A549 (cell line): ENCODE data around the gene PPP2R3B. TPM values are rescaled to one million over a fixed set of nuclear protein-coding genes. Genes with fewer than 3 reads are reported as not detected.

ENCODE experiments used
- ATAC-seq, 2 experiments: fragments of 200-7000 bp in 1 of 2; fragments of >200 bp in 1 of 2; cut with Nextera tagmentation in 1 of 2; cut with Tn5 transposase in 1 of 2; 3 replicates each; pipeline versions ENCODE4 v1.8.0 to v1.9.1; 2018 to 2020; ENCODE audit warnings: mild to moderate bottlenecking in 1 of 2, moderate library complexity in 1 of 2
- CTCF ChIA-PET: fragments of 300-600 bp; sonication (Branson Sonifier 250); formaldehyde crosslinking; extraction: SDS; loops from one replicate; lab custom pipeline; 2021; ENCODE audit warnings: antibody characterized with exemption, inconsistent platforms; lab: Yijun Ruan, JAX
- POLR2A ChIA-PET: fragments of 350-600 bp; formaldehyde crosslinking; extraction: SDS; loops from one replicate; lab custom pipeline; 2021; ENCODE audit warnings: antibody characterized with exemption, inconsistent platforms; lab: Yijun Ruan, JAX
- DNase-seq, 2 experiments: peaks; one replicate each; pipeline versions ENCODE4 v3.0.0 to v3.0.0-alpha.2; 2011 to 2016; ENCODE audit warnings: low read depth in 1 of 2, low spot score in 1 of 2
- FAIRE-seq: peaks from 2 replicates; lab custom pipeline; 2011; peaks lifted over from hg19 to GRCh38; lab: Jason Lieb, UNC
- H3K27ac ChIP-seq, 2 experiments: fragments of >200 bp; sonication (Bioruptor Twin); formaldehyde crosslinking; 3 replicates each; pipeline ENCODE4 v1.5.1; 2016 to 2017
- H3K4me1 ChIP-seq: fragments of >200 bp; sonication (Bioruptor Twin); formaldehyde crosslinking; 3 replicates; pipeline ENCODE4 v1.6.1; 2016
- H3K4me2 ChIP-seq: fragments of >200 bp; sonication (Bioruptor Twin); formaldehyde crosslinking; 3 replicates; pipeline ENCODE4 v1.6.1; 2016
- H3K4me3 ChIP-seq: fragments of >200 bp; sonication (Bioruptor Twin); formaldehyde crosslinking; 3 replicates; pipeline ENCODE4 v1.5.1; 2016
- H3K9me3 ChIP-seq: fragments of >200 bp; sonication (Bioruptor Twin); formaldehyde crosslinking; 3 replicates; pipeline ENCODE4 v1.6.1; 2016
- CBX8 ChIP-seq: fragments of 200-600 bp; sonication (generic); IDR thresholded peaks from 2 replicates; pipeline ENCODE4 v1.6.1; 2016
- EHF ChIP-seq: fragments of 250-450 bp; sonication (Bioruptor Pico); IDR thresholded peaks from 2 replicates; pipeline ENCODE4 v1.5.0; 2020; ENCODE audit warnings: mild to moderate bottlenecking
- EHMT2 ChIP-seq: fragments of 200-600 bp; sonication (generic); IDR thresholded peaks from 2 replicates; pipeline ENCODE4 v1.6.1; 2016; ENCODE audit warnings: antibody characterized with exemption, low read depth, mild to moderate bottlenecking, moderate library complexity
- EP300 ChIP-seq, 2 experiments: fragments of >200 bp; sonication (Bioruptor Twin); formaldehyde crosslinking; IDR thresholded peaks; 2 replicates in 1 of 2; 3 replicates in 1 of 2; pipeline ENCODE4 v1.6.1; 2016 to 2017
- FOXS1 ChIP-seq: fragments of 250-450 bp; sonication (Bioruptor Pico); IDR thresholded peaks from 2 replicates; pipeline ENCODE4 v1.5.0; 2020; ENCODE audit warnings: mild to moderate bottlenecking, moderate library complexity
- HOXB13 ChIP-seq: fragments of 250-450 bp; sonication (Bioruptor Pico); IDR thresholded peaks from 2 replicates; pipeline ENCODE4 v1.5.0; 2020; ENCODE audit warnings: low read depth, mild to moderate bottlenecking, moderate library complexity
- KDM5A ChIP-seq: fragments of 200-600 bp; sonication (generic); IDR thresholded peaks from 2 replicates; pipeline ENCODE4 v1.6.1; 2016; ENCODE audit warnings: antibody characterized with exemption, mild to moderate bottlenecking
- POLR2AphosphoS2 ChIP-seq: conservative IDR thresholded peaks from 2 replicates; pipeline ENCODE4 v1.6.1; 2012; ENCODE audit warnings: low read length, improper control_type of control experiment, inconsistent platforms
- ZC3H11A ChIP-seq: fragments of 450-650 bp; IDR thresholded peaks from 2 replicates; pipeline ENCODE4 v1.6.1; 2014; ENCODE audit warnings: antibody characterized with exemption, mild to moderate bottlenecking
- WGBS: methylation state at CpG from one replicate; pipeline ENCODE4 v1.1.6; 2017; ENCODE audit errors: missing lambda C conversion rate; 5-methylcytosine and 5-hydroxymethylcytosine counted together
- polyA plus RNA-seq, 4 experiments: library from polyadenylated mRNA; depleted of rRNA in 3 of 4; stranded (reverse); fragments of >200 nt; fragmentation: RNase III in 1 of 4; extraction: RNeasy Plus Mini Kit Qiagen cat#74134 plus additional on column Dnase treatment in 1 of 4; gene quantifications; 2 replicates in 3 of 4; 3 replicates in 1 of 4; pipeline ENCODE4 v1.2.3, GENCODE V29; 2011 to 2017
- small RNA-seq, 6 experiments: library from RNA; depleted of rRNA; stranded (forward); fragments of <200 nt; gene quantifications; one replicate each; pipeline ENCODE3, GENCODE V24; 2012
- TF ChIP-seq, protein P1 (sequence below): fragments of >200 bp; sonication (Bioruptor Twin); formaldehyde crosslinking; IDR thresholded peaks from 2 replicates; pipeline ENCODE4 v1.6.1; 2016

Gene PPP2R3B
- polyA plus RNA-seq, 2 of the 4 experiments (the other 2 are of a cell fraction), result 12.6 to 29.6 TPM

- Histone ChIP-seq H3K4me3 (no peak overlapping the region), H3K27ac (no peak overlapping the region), H3K9me3 (no peaks in the 10 kb centered on the region), H3K4me1 (no peaks in the 10 kb centered on the region), H3K4me2 (no peak overlapping the region)
- 90% methylated on average over 13 of the region's 13 CpGs for WGBS
- TF ChIP-seq EHMT2 (no peak), EP300 (IDR thresholded peaks at IDR 0.05) (no peak), ZC3H11A (no peak), POLR2AphosphoS2 (no peak), CBX8 (no peak), EHF (CRISPR knock-in tag) (no peak), FOXS1 (CRISPR knock-in tag) (no peak), KDM5A (no peak), HOXB13 (CRISPR knock-in tag) (no peak)
- TF ChIP-seq, protein P1, sequence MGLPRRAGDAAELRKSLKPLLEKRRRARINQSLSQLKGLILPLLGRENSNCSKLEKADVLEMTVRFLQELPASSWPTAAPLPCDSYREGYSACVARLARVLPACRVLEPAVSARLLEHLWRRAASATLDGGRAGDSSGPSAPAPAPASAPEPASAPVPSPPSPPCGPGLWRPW, result no peak
- DNase-seq (no peak), ATAC-seq (no peak), FAIRE-seq (no peak)
- CTCF ChIA-PET, result no interaction called here
- POLR2A ChIA-PET, result no interaction called here
These were observed 101.5 kb downstream of the PPP2R3B start for GRCh38 chrX:285076-285677.

Small RNA genes lying within 50 kb of the gene (small RNA-seq; reads per million reads assigned to genes)
- gene RF00017, result 0 reads per million in 6 experiments

Other genes with a start within 250 kb of the PPP2R3B start
- gene PLCXD1, start 105.5 kb downstream of the PPP2R3B start, polyA plus RNA-seq (2011; rRNA removed), result 67.9 and 87.0 TPM in 2 replicates
- 60.7 to 70.3 TPM (median 64.6 TPM) in 3 replicates for gene PLCXD1, start 105.5 kb downstream of the PPP2R3B start, polyA plus RNA-seq (2017; fragmentation: RNase III; extraction: RNeasy Plus Mini Kit Qiagen cat#74134 plus additional on column Dnase treatment)
- gene GTPBP6, start 68.1 kb downstream of the PPP2R3B start, polyA plus RNA-seq (2011; rRNA removed), result 22.9 and 26.0 TPM in 2 replicates
- 36.1 to 41.2 TPM (median 39.4 TPM) in 3 replicates for gene GTPBP6, start 68.1 kb downstream of the PPP2R3B start, polyA plus RNA-seq (2017; fragmentation: RNase III; extraction: RNeasy Plus Mini Kit Qiagen cat#74134 plus additional on column Dnase treatment)
- gene SHOX, start 243.9 kb upstream of the PPP2R3B start, polyA plus RNA-seq (2011; rRNA removed), result not detected in 2 replicates
- gene SHOX, start 243.9 kb upstream of the PPP2R3B start, polyA plus RNA-seq (2017; fragmentation: RNase III; extraction: RNeasy Plus Mini Kit Qiagen cat#74134 plus additional on column Dnase treatment), result not detected in 3 replicates